Measurements from ENCODE around the gene MDGA2. TPM values are rescaled to one million over a fixed set of nuclear protein-coding genes. Genes with fewer than 3 reads are reported as not detected.

Gene MDGA2
- total and polyA plus RNA-seq, 8 donors, result not detected

GRCh38 chr14:47710581-47710980 lies 35.2 kb upstream of the MDGA2 start:
- Histone ChIP-seq H3K36me3 (no peaks in the 10 kb centered on the region), H3K27ac (no peak overlapping the region), H3K9me3 (no peaks in the 10 kb centered on the region), H3K27me3 (no peaks in the 10 kb centered on the region), H3K4me3 (no peak overlapping the region), H3K4me1 (no peaks in the 10 kb centered on the region)
- FAIRE-seq (no peak), DNase-seq (no peak), ATAC-seq (no peak)
- intact Hi-C loops (cut with DNase I), result no loop called here
- TF ChIP-seq CTCF (IDR thresholded peaks at IDR 0.05), result no peak
- 57 to 74% methylated on average over 2 of the region's 2 CpGs for WGBS, 2 donors

GRCh38 chr14:47705683-47706082 lies 30.3 kb upstream of the MDGA2 start:
- WGBS, 2 donors, result 6 to 15% methylated on average over 2 of the region's 2 CpGs
- FAIRE-seq, result no peak
- intact Hi-C loops (cut with DNase I), result no loop called here

GRCh38 chr14:47691829-47692228 lies 16.4 kb upstream of the MDGA2 start:
- H3K27me3 ChIP-seq, result no peaks in the 10 kb centered on the region
- FAIRE-seq, result no peak
- H3K27ac ChIP-seq, result no peak overlapping the region
- H3K9me3 ChIP-seq, result no peaks in the 10 kb centered on the region
- H3K4me3 ChIP-seq, result no peak overlapping the region
- TF ChIP-seq CTCF (IDR thresholded peaks at IDR 0.05), result no peak
- intact Hi-C loops (cut with DNase I), result no loop called here
- no peak for ATAC-seq
- no peaks in the 10 kb centered on the region for H3K4me1 ChIP-seq
- H3K36me3 ChIP-seq, result no peaks in the 10 kb centered on the region
- no peak for DNase-seq

More at GRCh38 chr14:47705683-47706082, 30.3 kb upstream of the MDGA2 start:
- H3K27me3 ChIP-seq, result no peaks in the 10 kb centered on the region
- no peaks in the 10 kb centered on the region for H3K36me3 ChIP-seq
- no peaks in the 10 kb centered on the region for H3K9me3 ChIP-seq
- no peaks in the 10 kb centered on the region for H3K4me1 ChIP-seq
- no peak overlapping the region for H3K27ac ChIP-seq
- H3K4me3 ChIP-seq, result no peak overlapping the region
- TF ChIP-seq CTCF (IDR thresholded peaks at IDR 0.05), result no peak
- ATAC-seq (no peak), DNase-seq (no peak)

GRCh38 chr14:47678993-47679392 lies 3.6 kb upstream of the MDGA2 start:
- 6 to 19% methylated on average over 1 of the region's 1 CpG for WGBS, 2 donors
- H3K9me3 ChIP-seq, result no peaks in the 10 kb centered on the region
- ATAC-seq (no peak), DNase-seq (no peak), FAIRE-seq (no peak)
- H3K4me1 ChIP-seq, result no peaks in the 10 kb centered on the region
- no peak overlapping the region for H3K27ac ChIP-seq
- no peaks in the 10 kb centered on the region for H3K36me3 ChIP-seq
- no peak for TF ChIP-seq CTCF (IDR thresholded peaks at IDR 0.05)
- intact Hi-C loops (cut with DNase I), result no loop called here
- peaks cover 0 to 12% (median 8%) of the 10 kb centered on the region in 4 donors for H3K27me3 ChIP-seq
- H3K4me3 ChIP-seq, result no peak overlapping the region

- WGBS, 2 donors, result 29 to 30% methylated on average over 2 of the region's 2 CpGs
- Histone ChIP-seq H3K9me3 (no peaks in the 10 kb centered on the region), H3K27me3 (peaks cover 0 to 12% (median 9%) of the 10 kb centered on the region in 4 donors), H3K4me3 (no peak overlapping the region), H3K36me3 (no peaks in the 10 kb centered on the region), H3K4me1 (no peaks in the 10 kb centered on the region), H3K27ac (no peak overlapping the region)
- FAIRE-seq, result no peak
- no peak for ATAC-seq
- intact Hi-C loops (cut with DNase I), result no loop called here
- TF ChIP-seq CTCF (IDR thresholded peaks at IDR 0.05), result no peak
- no peak for DNase-seq
These were observed 2.8 kb upstream of the MDGA2 start for GRCh38 chr14:47678157-47678556.
